Posterior vena cava (tissue), 2 donors: ENCODE measurements around the gene SCN1B. TPM values are rescaled to one million over a fixed set of nuclear protein-coding genes. Genes with fewer than 3 reads are reported as not detected.
A peak's percentile ranks its signal among the peaks of the same experiment; 100 is the strongest.
"Not testable (repeated sequence)": the region's sequence is repeated elsewhere in the genome, so short reads cannot be mapped to it uniquely, and the experiment has no call there.

Experiments
- DNase-seq: peaks from one replicate; pipeline ENCODE4 v3.0.0-alpha.2; 2020; ENCODE audit warnings: low spot score
- intact Hi-C, 2 donors: fragments of 100-400 bp; cut with DNase I; formaldehyde crosslinking; loops; one replicate each; pipeline versions ENCODE4 v1.14.1 to v1.14.2; 2022 to 2023
- total RNA-seq, 2 donors: library from RNA; stranded (reverse); fragmentation: NEBNext Ultra II Directional; extraction: Animal tissue kit (Norgen Biotek cat#: 25700); gene quantifications; one replicate each; pipeline ENCODE4 v1.2.1, GENCODE V29; 2021
- donor health status: DM: yes; HTN: yes; CAD: no.
- donor health status: DM: yes; HTN: yes; CAD: no.

SCN1B gene
- total RNA-seq, 2 donors from 2014 or later, result 30.8 to 42.4 TPM

DNA sequence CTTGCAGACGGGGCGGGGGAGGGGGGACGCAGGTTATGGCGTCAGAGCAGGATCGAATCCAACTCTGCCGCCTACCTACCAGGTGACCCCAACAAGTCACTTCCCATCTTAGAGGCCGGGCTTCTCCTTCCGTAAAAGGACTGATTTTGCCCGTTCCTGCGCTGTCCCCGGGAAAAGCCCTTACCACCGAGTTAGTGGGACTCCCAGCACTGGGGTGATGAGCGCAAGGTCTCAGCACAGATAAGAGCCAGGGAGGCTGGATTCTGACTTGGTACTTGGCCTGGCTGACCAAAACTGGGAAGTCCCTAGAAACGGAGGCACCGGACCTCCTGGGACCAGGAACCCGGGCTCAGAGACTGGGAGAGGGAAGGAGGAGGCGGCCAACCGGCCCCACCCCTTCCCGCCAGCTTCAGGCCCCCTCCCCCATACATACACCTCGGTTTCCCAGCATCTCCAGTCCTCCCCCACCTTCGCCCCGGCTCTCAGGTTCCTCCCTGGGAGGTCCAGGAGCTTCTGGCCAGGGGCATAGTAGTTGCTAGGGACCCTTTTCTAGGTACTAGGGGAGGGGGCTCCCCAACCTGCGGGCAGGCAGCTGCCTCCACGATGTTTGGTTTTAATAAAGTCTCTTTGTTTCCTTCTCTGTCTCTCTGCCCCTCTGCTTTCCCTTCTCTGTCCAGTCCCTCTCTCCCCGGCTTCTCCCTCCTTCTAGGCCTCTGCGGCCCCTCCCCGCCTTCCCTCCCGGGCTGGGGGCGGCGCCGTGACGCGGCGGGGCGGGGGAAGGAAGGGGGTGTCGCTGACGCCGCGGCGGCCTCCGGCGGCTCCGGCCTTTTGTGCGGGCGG lies 30.6 kb upstream of the SCN1B start, which contains the start of gene GRAMD1A:
GRAMD1A (plus strand) TSS at position 826 of the 840 bp plus-strand sequence. CDS start 156 bp downstream, outside the sequence.
- intact Hi-C loops, result no loop called here
- DNase-seq, result peak; percentile 96

DNA sequence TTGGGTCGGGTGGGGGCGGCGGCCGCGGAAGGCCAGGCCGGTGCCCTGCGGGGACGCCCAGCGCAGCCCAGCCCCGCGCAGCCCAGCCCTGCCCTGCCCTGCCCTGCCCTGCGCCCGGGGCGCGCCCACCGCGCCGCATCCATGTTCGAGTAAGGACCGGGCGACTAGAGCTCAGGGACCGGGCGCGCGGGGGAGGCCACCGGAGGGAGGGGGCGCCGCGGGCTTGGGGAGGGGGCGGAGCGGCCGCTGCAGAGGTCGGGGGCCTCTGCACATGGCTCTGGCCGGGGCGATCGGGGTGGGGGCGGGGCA lies 30.0 kb upstream of the SCN1B start:
- intact Hi-C loops, result no loop called here
- DNase-seq, result no peak

DNA sequence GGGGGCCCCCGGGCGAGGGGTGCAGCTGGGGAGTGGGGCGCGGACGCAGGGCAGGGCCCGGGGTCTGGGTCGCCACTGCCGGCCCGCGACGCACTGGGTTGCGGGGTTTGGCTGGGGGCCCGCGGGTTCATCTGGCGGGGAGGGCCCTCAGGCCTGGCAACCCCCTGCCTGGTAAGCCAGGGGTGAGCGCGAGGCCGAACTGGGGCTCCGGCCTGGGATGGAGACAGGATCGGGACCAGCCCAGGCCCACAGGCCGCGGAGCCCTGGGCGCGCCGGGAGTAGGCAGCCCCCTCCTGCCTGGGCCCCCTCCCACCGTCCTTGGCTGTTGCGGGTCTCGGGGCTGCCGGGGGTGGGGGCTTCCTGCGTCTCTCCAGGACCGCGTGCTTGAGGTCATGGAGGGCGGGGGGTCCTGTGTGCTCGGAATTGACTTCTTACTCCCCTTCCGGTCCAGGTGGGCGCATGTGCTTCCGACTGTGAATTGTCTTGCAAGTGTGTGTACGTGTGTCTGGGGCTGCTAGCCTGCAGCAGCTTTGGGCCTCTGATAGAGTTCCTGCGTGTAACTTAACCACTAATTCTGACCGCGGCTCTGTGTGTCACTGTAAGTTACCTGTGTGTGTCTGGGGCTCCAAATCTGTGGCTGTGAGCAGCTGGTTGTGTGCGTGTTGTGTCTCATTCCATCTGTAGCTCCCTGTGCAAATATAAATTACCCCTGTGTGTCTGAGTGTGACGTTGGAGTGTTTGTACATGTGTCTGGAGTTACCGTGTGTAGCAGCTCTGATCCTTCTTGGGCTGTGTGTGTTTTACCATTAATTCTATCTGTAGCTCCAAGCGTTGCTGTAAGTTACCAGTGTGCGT lies 29.4 kb upstream of the SCN1B start:
- peak; percentile 82 for DNase-seq
- intact Hi-C loops, result no loop called here

DNA sequence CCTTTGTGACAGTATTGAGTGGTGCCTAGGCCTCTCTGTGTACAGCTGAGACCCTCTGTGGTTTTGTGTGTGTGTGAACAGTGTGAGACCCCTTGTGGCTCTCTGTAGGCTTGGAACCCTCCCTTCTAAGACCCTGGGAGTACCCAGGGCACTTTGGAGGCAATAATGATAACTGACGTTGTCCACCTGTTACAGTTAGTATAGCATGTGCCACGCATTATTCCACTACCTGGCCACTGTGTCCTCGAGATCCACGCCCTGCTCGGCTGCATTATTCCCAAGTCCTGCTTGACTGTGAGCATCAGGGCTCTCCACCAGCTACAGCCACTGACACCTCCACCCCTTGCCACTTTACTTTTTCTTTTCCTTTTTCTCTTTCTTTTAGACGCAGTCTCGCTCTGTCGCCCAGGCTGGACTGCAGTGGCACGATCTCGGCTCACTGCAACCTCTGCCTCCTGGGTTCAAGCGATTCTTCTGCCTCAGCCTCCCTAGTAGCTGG lies 28.2 kb upstream of the SCN1B start:
- intact Hi-C loops, result no loop called here
- peak; percentile 38 for DNase-seq

DNA sequence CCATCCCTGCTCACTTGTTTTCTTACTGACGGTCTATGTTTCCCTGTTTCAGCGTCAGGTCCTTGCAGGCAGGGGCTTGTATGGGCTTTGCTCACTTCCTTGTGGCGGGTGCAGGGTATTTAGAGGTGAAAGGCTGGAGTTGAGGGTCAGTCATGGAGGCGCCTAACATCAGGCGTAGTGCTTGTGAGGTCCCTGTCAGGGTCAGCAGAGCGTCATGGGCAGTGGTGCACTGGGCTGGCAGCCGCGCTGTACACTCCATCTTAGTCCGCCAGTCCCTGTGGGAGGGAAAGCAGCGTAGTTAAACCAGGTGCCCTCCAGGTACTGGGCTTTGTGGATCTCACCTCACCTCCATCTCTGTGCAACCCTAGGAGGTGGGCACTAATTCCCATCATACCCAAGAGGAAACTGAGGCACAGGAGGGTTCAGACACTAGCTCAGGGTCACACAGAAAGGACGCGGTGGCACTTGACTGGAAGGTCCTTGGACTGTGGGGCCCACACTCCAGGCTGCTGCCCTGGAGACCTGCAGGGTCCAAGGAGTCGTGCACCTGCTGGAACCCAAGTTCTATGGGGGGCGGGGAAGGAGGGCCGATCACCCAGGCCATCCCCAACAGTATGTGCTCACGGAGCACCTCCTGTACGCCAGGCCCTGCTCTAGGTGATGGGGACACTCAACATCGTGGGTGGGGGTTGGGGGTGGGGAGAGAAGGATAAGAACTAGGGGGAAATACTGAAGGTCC lies 25.6 kb upstream of the SCN1B start:
- DNase-seq, result peak; percentile 67
- intact Hi-C loops, result no loop called here

DNA sequence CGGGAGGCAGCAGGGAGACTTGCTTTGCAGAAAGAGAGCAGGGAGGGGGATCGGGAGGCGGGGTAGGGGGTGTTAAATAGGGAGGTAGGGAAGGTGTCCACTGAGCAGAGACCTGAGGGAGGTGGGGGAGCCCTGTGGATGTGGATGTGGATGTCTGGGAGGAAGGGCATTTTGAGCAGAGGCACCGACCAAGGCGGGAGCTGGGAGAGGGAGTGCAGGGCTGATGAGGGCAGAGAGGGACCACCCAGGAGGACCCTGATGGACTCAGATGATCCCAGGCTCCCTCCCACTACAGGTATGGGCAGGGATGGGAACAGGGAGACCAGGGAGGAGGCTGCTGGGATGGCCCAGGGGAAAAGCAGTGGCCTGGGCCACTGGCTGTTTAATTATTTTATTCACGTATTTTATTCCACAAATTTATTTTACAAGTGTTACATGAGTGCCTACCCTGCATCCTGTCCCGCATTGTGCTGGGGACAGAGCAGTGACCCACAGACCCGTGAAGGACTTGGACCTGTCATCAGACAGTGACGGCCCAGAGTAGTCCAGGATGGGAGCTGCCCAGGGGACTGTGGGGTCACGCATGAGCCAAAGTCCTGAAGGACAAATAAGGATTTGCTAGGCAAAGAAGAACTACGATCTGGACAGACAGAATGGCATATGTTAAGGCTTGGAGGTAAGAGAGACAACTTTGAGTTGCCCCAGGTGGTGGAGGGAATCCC lies 24.9 kb upstream of the SCN1B start:
- intact Hi-C loops, result no loop called here
- DNase-seq, result peak; percentile 76

DNA sequence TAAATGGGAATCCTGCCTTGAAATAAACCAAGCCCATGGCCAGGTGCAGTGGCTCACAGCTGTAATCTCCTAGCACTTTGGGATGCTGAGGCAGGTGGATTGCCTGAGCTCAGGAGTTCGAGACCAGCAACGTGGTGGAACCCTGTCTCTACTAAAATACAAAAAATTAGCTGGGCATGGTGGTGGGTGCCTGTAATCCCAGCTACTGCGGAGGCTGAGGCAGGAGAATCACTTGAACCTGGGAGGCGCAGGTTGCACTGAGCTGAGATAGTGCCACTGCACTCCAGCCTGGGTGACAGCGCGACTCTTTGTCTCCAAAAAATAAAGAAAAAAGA lies 24.3 kb upstream of the SCN1B start:
- intact Hi-C loops, DNase-seq: not testable (repeated sequence)

DNA sequence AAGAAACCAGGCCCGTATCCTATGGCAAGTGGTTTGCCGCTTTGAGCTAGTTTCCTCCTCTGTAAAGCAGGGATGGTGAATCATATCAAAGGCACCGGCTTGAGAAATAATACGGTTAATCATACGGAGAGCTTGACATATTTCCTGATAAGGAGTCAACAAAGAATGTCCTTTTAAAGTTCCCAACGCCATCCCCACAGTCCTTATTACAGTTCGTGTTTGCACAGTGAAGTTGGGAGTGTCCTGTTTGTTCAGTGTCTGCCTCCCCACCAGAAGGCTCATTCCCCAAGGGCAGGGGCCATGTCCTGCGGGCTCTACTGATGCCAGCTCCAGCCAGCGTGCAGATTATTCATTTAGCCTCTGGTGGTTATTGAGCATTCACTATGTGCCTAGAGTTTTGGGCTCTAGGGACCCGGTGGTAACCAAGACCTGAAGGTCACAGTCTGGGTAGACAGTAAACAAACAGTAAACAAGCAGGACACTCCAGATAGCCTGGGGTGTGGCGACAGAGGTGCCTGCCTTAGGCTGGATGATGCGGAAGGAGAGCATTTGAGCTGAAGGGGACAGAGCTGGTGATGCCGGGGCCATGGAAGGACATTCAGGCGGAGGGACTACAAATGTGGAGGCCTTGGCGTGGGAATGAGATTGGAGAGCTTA lies 23.8 kb upstream of the SCN1B start:
- intact Hi-C loops, result no loop called here
- peak; percentile 81 for DNase-seq

DNA sequence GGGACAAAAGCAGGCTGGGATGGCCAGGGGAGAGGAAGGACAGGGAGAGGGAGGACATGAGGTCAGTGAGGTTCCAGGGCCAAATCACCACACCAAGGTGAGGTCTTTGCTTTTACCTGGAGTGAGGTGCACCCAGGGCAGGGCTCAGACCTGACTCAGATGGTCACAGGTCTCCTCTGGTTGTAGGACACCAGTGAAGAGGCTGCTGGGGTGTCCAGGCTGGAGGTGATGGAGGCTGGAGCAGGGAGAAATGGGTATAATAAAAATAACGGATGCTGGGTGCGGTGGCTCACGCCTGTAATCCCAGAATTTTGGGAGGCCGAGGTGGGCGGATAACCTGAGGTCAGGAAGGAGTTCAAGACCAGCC lies 23.3 kb upstream of the SCN1B start:
- intact Hi-C loops, result no loop called here
- DNase-seq, result peak; percentile 55

DNA sequence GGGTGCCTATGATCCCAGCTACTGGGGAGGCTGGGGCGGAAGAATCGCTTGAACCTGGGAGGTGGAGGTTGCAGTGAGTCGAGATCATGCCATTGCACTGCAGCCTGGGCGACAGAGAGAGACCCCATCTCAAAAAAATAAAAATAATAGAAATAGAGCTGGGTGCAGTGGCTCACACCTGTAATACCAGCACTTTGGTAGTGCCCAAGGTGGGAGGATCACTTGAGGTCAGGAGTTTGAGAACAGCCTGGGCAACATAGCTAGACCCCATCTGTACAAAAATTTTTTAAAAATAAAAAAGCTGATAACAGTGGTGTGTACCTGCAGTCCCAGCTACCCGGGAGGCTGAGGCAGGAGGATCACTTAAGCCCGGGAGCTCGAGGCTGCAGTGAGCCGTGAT lies 22.8 kb upstream of the SCN1B start:
- intact Hi-C loops, DNase-seq: not testable (repeated sequence)

DNA sequence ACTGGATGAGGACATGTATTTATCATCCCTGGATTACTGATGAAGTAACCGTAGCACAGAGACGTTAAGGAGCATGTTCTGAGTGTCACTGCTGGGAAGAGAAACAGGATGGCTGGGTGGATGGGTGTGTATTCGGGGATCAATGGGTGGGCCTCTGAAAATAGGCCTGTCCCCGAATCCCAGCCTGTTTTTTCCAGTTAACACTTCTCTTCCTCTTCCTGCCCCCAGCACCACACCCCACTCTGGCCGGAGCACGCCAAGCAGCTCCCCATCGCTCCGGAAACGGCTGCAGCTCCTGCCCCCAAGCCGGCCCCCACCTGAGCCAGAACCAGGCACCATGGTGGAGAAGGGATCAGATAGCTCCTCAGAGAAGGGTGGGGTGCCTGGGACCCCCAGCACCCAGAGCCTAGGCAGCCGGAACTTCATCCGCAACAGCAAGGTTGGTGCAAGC lies 21.4 kb upstream of the SCN1B start:
- DNase-seq, result no peak

DNA sequence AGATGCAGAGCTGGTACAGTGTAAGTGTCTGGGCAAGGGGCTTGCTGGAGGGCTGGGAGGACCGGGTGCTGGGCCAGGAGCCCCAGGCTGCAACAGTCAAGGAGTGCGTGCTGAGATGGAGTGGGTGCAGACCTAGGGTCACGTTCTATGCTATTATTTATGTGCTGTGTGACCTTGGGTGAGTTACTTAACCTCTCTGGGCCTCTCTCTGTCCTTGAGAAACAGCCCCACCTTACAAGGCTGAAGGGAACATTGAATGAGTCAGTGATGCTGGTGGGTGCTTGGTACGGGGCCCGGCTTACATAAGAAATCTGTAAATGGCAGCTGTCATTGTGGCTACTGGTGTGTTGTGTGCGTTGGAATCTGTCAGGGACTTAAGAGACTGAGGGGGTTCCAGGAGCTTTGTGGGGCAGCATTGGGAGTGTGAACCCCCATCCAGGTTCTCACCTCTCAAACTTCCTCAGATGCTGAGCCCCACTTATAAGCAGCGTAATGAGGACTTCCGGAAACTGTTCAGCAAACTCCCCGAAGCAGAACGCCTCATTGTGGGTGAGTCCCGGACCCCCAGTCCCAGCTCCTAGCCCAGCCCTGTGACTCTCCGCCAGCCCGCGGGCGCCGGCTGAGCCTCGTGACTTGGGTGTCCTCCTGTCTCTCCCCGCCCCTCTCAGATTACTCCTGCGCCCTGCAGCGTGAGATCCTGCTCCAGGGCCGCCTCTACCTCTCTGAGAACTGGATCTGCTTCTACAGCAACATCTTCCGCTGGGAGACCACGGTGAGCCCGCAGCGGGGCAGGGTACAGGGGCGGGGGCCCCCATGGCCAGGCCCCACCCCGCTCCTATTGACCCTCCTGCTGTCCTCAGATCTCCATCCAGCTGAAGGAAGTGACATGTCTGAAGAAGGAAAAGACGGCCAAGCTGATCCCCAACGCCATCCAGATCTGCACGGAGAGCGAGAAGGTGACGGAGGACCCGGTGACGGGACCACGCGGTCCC lies 20.6 kb upstream of the SCN1B start:
- intact Hi-C loops, result loop anchor here in 1 of 2 donors (5.0 kb wide), 1 partner anchor 37 kb away; no protein-coding TSS in a partner anchor
- DNase-seq, result no peak

More for the DNA sequence above, 21.4 kb upstream of the SCN1B start:
- intact Hi-C loops, result no loop called here

DNA sequence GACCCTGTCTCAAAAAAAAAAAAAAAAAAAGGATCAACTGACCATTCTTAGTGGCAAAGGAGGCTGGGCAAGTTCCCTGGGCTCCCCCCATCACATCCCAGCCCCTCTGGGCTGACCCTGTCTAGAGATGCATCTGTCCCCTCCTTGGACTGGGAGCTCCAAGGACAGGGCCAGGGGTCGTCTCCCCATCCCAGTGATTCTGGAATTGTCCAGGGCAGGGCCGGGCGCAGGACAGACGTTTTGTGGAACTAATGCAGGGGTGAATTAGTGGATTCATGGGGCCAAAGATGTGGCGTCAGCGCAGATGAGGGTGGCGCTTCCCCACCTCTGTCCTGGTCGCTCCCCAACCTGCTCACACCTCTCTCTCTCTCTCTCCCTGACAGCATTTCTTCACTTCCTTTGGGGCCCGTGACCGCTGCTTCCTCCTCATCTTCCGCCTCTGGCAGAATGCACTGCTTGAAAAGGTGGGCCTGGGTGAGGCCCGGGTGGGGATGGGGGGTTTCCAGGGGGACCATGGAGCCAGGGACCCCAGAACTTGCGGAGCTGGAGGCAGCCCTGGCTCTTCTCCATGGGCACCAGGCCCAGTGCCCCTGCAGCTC lies 19.1 kb upstream of the SCN1B start:
- DNase-seq, result no peak
- intact Hi-C loops, result loop anchor here in 1 of 2 donors (5.0 kb wide), 1 partner anchor 39 kb away; no protein-coding TSS in a partner anchor

DNA sequence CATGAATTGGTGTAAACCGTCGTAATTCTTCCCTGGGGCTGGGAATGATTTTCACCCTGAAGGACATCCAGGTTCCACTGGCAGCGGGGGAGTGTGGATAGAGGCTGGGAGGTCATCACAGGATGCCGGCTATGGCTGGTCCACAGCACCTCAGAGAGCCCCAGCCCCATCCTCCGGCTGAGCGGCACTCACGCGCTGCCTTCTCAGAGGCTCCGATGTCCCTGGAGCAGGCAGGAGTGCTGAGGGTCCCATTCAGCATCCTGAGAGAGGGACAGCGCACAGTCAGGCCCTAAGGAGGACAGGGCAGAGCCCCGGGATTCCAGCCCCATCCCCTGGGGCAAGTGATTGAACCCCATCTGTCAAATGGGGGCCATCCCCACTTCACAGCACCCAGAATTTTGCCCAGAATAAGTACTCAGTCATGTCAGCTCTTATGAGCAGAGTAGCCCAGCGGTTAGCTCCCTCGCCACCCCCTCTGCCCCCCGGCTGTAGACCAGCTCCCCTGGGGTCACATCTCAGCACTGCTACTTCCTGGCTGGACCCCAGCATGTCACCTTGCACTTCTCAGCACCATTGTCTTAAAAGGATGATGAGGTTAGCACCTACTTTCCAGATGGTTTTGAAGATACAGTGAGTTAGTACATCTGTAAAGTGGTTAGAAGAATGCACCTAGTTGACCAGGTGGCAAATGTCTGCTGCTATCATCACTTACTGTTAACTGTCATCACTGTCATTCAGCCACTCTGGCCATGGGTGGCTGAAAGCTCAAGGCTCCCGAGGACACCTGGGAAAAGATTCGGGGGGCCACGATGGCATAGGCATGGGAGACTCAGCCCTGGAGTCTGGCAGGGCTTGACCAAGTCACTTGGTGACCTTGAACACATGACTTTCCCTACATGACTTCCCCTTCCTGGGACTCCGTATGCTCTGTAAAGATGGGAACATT lies 18.3 kb upstream of the SCN1B start:
- no peak for DNase-seq
- intact Hi-C loops, result loop anchor here in 1 of 2 donors (5.0 kb wide), 1 partner anchor 40 kb away; no protein-coding TSS in a partner anchor

DNA sequence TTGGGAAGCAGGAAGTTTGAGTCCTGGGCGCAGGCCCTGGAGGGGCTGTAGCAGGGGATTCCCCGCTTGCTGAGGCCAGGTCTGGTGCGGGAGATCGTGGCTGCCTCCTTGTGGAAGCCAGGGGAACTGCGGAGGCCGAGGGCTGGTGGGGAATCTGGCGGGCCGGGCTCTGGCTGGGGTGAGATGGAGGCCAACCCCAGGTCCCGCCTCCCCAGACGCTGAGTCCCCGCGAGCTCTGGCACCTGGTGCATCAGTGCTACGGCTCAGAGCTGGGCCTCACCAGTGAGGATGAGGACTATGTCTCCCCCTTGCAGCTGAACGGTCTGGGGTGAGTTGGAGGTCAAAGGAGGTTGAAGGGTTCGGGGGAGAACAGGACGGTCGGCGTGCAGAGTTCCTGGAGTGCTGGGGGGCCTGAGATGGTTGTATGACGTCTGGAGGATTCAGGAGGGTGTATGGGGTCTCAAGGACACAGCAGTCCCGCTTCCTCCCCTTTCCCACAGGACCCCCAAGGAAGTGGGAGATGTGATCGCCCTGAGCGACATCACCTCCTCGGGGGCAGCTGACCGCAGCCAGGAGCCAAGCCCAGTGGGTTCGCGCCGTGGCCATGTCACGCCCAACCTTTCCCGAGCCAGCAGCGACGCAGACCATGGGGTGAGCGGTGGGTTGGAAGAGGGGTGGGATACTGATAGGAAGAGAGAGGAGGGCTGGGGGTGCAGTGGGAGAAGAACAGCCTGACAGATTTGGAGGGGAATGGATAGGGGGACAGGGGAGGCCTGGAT lies 17.0 kb upstream of the SCN1B start:
- peak; percentile 94 for DNase-seq
- intact Hi-C loops, result loop anchor here in 1 of 2 donors (5.0 kb wide), 1 partner anchor 41 kb away; no protein-coding TSS in a partner anchor
